Measurements from ENCODE around the gene PRDM12.

The PRDM12 gene

GRCh38 chr9:130633336-130634190 lies 30.8 kb upstream of the PRDM12 start:
- no peak for TF ChIP-seq CTCF (IDR thresholded peaks at IDR 0.05)

GRCh38 chr9:130634191-130634768 lies 30.1 kb upstream of the PRDM12 start:
- no peak for TF ChIP-seq CTCF (IDR thresholded peaks at IDR 0.05)

GRCh38 chr9:130634801-130635200 lies 29.6 kb upstream of the PRDM12 start:
- TF ChIP-seq CTCF (IDR thresholded peaks at IDR 0.05), result no peak

GRCh38 chr9:130635306-130635705 lies 29.1 kb upstream of the PRDM12 start:
- TF ChIP-seq CTCF (IDR thresholded peaks at IDR 0.05), result no peak

- TF ChIP-seq CTCF (IDR thresholded peaks at IDR 0.05), result no peak
Observed at GRCh38 chr9:130635721-130636647, 28.4 kb upstream of the PRDM12 start.

- no peak for TF ChIP-seq CTCF (IDR thresholded peaks at IDR 0.05)
Observed at GRCh38 chr9:130636648-130637020, 27.8 kb upstream of the PRDM12 start.

- TF ChIP-seq CTCF (IDR thresholded peaks at IDR 0.05), result no peak
Observed at GRCh38 chr9:130638284-130639123, 25.9 kb upstream of the PRDM12 start.
